ENCODE measurements around the gene HS1BP3.

The HS1BP3 gene

DNA sequence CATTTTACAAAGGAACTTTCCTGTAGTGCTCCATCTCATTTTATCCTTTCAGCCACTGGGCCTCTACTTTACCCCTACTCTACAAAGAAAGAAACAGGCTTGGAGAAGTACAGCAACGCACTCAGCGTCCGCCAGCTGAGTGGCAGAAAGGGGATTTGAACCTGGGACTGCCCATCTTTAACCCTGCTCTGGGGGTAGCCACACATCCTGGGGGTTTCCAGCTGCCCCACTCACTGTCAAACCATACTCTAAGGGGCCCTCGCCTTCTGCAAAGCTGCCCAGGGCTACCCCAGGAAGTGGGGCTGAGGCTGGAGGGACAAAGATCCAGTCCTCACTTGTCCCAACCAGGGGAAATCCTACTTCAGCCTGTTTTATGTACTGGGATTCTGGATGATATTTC is 17.9 kb downstream of the HS1BP3 start:
- Mint-ChIP-seq H3K4me1 (peaks cover 41% of the 10 kb centered on the region), H3K27me3 (ENCODE audit: low read depth) (peaks cover 7% of the 10 kb centered on the region), H3K9me3 (no peaks in the 10 kb centered on the region), H3K36me3 (ENCODE audit: low read depth) (no peaks in the 10 kb centered on the region), H3K4me3 (no peak overlapping the region), H3K27ac (no peak overlapping the region)
- TF ChIP-seq CTCF (IDR thresholded peaks at IDR 0.05; ENCODE audit: unreplicated experiment in 3 of 3): no peak

GRCh38 chr2:20632446-20632990 is 18.4 kb downstream of the HS1BP3 start:
- peaks cover 43% of the 10 kb centered on the region for H3K4me1 Mint-ChIP-seq
- no peaks in the 10 kb centered on the region for H3K9me3 Mint-ChIP-seq
- no peak overlapping the region for H3K27ac Mint-ChIP-seq
- H3K36me3 Mint-ChIP-seq (ENCODE audit: low read depth): no peaks in the 10 kb centered on the region
- H3K4me3 Mint-ChIP-seq: no peak overlapping the region
- no peak for TF ChIP-seq CTCF (IDR thresholded peaks at IDR 0.05; ENCODE audit: unreplicated experiment in 3 of 3)
- H3K27me3 Mint-ChIP-seq (ENCODE audit: low read depth): peaks cover 7% of the 10 kb centered on the region

DNA sequence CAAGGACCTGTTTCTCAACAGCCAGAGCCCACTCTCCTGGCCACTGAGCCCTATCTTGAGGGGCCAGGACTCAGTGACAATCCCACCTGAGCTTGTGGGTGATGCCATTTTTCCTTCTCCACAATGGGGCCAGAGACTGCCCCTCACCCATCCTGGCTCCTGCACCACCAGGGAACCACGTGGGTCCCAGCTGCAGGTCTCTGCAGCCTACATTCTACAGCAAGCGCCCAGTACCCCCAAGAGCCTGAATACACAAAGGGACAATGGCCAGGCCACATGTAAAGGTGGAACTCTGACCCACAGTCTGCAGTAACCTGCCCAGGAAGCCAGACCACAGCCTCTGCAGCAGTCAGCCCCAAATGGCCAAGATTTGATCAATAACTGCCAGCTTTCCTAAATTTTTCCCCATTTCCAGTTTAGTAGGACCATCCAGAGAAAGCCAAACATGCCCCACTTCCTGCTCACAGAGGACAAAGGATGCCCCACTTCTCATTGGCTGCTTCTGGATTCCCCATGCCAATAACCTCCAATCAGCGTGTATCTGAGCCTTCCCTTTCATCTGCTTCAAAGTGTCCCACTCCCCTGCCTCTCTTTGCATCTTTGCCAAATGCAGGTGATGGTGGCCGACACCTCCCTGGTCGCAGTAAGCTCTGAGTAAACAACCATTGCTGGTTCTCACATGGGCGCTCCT is 19.1 kb downstream of the HS1BP3 start:
- no peak overlapping the region for H3K4me3 Mint-ChIP-seq
- peaks cover 48% of the 10 kb centered on the region for H3K4me1 Mint-ChIP-seq
- no peaks in the 10 kb centered on the region for H3K9me3 Mint-ChIP-seq
- H3K27ac Mint-ChIP-seq: no peak overlapping the region
- no peak for TF ChIP-seq CTCF (IDR thresholded peaks at IDR 0.05; ENCODE audit: unreplicated experiment in 3 of 3)
- peaks cover 7% of the 10 kb centered on the region for H3K27me3 Mint-ChIP-seq (ENCODE audit: low read depth)
- H3K36me3 Mint-ChIP-seq (ENCODE audit: low read depth): no peaks in the 10 kb centered on the region

DNA sequence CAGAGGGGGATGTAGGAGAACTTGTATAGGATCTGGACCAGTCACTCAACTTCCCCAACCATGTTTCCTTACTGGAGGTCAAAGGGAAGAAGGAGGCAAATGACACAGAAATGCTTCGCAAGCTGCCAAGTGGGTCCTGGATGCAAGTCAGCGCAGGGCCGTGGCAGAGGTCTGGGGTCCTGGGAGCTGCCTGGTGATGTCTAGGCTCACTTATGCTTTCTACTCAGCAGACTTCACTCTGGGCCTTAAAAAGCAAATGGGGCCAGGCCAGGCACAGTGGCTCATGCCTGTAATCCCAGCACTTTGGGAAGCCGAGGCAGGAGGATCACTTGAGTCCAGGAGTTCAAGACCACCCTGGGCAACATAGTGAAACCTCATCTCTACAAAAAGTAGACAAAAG is 19.9 kb downstream of the HS1BP3 start:
- peaks cover 51% of the 10 kb centered on the region for H3K4me1 Mint-ChIP-seq
- H3K27ac Mint-ChIP-seq: no peak overlapping the region

GRCh38 chr2:20629581-20630171 is 21.2 kb downstream of the HS1BP3 start:
- no peak for TF ChIP-seq CTCF (IDR thresholded peaks at IDR 0.05; ENCODE audit: unreplicated experiment in 3 of 3)
- Mint-ChIP-seq H3K9me3 (no peaks in the 10 kb centered on the region), H3K27me3 (ENCODE audit: low read depth) (peaks cover 7% of the 10 kb centered on the region), H3K27ac (no peak overlapping the region), H3K4me3 (no peak overlapping the region), H3K4me1 (peaks cover 42% of the 10 kb centered on the region), H3K36me3 (ENCODE audit: low read depth) (no peaks in the 10 kb centered on the region)

More for the DNA sequence above, 19.9 kb downstream of the HS1BP3 start:
- Mint-ChIP-seq H3K4me3 (no peak overlapping the region), H3K9me3 (no peaks in the 10 kb centered on the region), H3K36me3 (ENCODE audit: low read depth) (no peaks in the 10 kb centered on the region), H3K27me3 (ENCODE audit: low read depth) (peaks cover 7% of the 10 kb centered on the region)
- no peak for TF ChIP-seq CTCF (IDR thresholded peaks at IDR 0.05; ENCODE audit: unreplicated experiment in 3 of 3)

Measured in nephron (organoid).